HG03565 (cell line): ENCODE results near the gene MRPL57.
"Not testable (repeated sequence)": the region's sequence is repeated elsewhere in the genome, so short reads cannot be mapped to it uniquely, and the experiment has no call there.

Experiments
- ATAC-seq: cut with Tn5 transposase; IDR thresholded peaks from one replicate; pipeline ENCODE4 v1.9.1; 2021; ENCODE audit warnings: mild to moderate bottlenecking, moderate library complexity; ENCODE audit not compliant: unreplicated experiment

Gene MRPL57

DNA sequence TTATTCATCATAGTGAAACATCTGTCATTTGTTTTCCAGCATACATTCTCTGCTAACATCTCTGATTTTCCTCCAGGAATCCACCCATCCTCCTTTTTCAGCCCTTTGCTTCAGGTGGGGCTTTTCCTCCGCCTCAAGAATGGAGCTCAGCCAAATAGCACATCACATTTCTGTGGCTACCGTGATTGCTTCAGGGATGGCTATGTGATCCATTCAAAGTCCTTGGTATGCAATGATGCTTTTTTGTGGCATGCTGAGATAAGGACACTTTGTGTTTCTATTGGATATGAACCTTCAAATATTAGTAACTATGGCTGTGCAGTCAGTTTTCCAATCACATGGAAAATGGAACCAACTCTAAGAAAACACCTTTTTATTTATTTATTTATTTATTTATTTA lies 18.3 kb downstream of the MRPL57 start:
- ATAC-seq: not testable (repeated sequence)

DNA sequence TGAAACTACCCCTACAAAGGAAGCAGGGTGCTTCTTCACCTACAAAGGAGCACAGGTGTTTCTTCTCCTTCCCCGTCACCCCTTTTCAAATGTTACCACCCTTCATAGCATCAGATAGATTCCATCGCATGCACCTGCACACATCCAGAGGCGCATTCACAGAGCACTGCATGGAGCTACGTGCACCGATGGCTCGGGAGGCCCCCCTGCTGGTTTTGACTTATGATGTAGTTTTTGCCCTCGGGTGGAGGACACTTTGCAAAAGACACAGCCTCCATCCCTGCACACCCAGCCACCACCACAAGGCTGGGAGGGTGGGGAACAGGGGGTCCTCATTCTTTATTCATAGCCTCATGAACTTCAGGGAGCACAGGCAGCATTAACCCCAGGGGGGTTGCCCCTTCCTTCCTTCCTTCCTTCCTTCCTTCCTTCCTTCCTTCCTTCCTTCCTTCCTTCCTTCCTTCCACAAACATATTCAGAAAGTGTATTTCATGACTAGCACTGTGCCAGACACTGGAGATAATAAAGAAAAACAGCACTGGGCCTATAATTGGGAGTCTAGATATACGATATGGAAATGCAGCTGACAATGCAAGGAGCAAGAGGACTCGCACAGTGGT lies 21.3 kb downstream of the MRPL57 start:
- not testable (repeated sequence) for ATAC-seq

DNA sequence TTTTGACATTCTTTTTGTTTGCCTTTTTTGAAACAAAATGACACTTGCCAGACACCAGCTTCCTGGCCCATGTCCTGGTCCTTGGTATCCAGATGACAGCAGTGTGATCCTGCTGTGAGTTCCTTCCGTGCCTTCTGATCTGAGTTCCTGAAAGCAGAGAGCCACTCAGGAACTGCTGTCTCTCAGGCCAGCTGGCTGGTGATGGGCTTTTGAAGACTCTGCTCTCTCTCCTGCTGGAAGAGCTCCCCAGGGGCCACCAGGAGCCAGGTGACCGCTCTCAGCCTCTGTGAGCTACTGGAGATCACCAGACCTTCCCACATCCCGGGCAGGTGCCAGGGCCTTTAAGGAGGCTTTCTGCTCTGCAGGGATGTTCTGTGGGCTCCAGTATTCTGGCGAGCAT lies 21.9 kb downstream of the MRPL57 start:
- not testable (repeated sequence) for ATAC-seq

DNA sequence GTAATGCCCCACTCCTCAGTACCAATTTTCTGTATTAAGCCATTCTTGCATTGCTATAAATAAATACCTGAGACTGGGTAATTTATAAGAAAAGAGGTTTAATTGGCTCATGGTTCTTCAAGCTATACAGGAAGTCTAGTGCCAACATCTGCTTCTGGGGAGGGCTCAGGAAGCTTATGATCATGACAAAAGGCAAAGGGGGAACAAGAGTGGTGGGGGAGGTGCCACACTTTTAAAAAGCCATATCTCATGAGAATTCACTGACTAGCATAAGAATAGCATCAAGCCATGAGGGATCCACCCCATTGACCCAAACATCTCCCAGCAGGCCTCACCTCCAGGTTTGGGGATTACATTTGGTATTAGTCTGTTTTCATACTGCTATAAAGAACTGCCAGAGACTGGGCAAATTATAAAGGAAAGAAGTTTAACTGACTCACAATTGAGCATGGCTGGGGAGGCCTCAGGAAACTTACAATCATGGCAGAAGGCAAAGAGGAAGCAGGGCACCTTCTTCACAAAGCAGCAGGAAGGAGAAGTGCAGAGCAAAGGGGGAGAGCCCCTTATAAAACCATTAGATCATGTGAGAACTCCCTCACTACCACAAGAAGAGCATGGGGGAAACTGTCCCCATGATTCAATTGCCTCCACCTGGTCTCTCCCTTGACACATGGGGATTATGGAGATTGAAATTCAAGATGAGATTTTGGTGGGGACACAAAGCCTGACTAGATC lies 25.2 kb downstream of the MRPL57 start:
- ATAC-seq: not testable (repeated sequence)

DNA sequence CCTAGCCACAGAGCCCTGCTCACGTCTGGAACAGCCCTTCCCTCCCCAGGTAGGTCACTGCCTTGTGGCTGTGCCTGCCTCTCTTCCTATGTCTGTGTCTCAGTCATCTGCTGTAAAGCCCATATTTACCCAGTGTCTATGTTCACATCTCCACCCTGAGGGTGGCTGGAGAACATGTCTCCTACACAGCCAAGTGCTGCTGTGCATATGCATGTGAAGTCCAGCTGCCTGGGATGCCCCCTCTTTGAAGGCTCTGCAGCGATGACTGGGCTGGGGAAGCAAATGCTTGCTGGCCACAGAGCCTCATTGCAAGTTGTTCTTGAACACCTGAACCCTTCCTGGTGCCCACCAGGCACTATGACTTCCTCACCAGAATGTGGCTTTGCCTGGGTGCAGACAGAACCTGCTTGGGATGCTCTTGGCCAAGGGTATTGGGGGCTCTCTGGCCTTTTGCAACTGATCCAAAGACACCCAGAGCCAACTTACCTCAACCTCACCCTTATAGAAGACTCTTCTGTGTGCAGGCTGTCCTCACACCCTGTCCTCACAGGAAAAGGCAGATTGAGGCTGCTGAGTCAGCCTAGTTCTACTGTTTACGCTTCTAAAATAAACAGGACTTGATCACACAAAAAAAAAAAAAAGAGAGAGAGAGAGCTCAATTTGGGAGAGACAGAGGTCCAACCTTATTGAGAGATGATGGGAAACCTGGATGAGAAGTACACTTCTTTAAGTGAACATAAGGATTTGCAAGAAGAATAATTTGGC lies 26.5 kb downstream of the MRPL57 start:
- no peak for ATAC-seq

DNA sequence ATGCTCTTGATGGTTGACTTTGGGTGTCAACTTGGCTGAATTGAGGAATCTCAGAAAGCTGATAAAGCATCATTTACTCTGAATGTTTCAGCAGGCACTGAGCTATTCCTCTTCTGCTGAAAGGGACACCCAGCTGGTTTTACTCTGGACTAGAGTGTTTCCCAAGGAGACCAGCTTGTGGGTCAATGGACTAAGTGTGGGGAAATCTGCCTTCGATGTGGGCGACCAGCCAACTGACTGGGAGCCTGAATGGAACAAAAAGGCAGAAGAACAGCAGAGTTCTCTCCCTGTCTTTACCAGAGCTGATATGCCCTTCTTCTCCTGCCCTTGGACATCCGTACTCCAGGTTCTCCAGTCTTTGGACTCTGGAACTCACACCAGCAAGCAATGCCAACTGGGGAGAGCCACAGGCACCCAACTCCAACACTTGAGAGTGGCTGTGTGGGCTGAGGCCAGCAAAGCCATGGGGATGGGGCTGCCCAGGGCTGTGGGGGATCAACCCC lies 32.2 kb downstream of the MRPL57 start:
- ATAC-seq: no peak

DNA sequence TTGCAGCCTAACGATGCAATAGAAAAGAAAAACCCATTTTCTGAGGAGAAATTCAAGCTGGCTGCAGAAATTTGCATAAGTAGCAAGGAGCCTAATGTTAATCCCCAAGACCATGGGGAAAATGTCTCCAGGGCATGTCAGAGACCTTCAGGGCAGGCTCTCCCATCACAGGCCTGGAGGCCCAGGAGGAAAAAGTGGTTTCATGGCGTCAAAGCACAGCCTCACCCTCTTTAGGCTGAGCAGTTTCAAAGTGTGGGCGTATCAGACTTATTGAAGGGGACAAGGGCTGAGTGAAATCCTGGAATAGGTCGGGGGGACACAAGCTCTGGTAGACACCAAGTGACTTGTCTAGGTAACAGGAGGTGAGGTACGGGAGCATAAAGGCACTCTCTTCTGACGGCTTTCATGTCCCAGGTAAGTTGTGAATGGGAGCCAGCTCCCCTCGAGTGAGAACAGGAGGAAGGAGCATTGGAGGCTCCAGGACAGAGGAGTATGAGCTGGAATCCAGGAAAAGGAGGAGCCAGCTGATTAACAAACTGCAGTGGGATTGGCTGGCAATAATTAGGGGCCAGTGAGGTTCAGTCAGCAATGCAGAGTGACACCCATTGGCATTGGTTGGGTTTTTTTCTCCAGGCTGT lies 35.8 kb downstream of the MRPL57 start:
- ATAC-seq: no peak

DNA sequence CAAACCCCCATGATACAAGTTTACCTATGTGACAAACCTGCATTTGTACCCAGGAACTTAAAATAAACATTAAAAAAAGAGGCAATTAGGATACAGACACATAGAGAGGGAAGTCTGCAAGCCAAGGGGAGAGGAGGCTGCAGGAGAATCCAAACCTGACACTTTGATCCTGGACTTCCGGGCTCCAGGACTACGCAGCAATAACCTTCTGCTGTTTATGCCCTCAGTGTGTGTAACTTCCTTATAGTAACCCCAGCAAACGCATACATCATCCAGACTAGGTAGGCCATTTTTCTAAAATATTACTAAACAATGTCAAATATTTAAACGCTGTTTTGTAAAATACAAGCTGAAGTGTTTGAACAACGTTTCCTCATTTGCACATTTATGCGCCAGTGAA lies 39.0 kb downstream of the MRPL57 start:
- ATAC-seq: not testable (repeated sequence)

DNA sequence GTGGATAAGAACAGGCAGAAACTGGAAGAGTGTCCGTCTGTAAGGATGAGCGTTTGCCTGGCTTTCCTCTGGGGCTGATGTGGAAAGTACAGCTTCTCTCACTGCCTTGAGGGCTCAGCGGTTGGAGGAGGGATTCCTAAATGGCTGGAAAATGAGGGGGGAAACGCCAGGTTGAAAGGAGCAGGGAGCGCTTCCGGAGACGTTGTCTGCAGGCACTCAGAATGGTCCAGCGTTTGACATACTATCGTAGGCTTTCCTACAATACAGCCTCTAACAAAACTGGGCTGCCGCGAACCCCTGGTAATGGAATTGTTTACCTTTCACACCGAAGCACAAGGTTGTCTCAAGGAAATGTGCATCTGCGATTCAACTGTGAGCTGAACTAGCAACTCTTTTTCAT lies 39.9 kb downstream of the MRPL57 start:
- ATAC-seq: no peak

DNA sequence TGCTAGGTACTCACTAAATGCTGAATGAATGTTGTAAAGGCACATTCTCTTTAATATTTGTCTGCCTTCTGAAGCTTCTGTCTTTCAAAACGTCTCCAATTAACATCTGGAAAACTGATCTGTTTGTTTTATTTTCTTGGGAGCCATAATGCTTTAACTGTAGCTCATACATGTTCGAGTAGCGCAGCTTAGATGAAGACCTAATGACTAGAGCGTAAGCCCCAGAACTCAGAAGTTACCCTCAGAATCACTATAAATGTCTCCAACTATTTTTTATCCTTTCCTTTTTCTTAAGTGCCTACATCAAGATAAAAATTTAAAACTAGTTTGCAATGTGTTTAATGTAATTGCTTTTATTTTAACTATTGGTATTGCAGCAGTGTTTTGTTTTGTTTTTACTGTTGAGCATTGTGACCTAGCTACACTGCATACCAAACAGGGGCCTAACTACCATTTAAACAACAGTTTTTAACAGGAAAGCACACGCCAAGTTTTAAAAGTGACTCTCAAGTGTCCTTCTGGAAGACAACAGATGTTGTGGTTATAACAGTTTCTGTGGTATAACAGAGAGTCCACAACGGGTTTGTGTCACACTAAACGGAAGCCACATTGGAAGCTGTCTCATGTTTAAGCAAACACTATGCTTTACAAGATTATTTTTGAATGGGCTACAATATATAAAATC lies 42.0 kb downstream of the MRPL57 start:
- ATAC-seq: peak; percentile 94

DNA sequence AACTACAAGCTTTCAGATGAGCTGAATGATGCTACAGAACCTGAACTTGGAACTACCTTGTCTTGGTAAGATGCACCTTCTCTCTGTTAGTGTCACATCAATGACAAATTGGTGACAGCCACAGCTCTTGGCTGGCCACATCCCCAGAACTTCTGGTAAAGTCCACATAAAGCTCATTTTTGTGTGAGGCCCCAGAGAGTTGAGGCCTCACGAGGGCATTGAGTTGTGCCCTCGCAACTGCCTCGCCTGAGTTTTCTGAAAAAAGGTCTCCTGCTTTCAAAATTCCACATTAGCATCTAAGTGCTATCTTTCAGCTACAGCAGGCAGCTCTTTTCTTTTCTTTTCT lies 42.6 kb downstream of the MRPL57 start:
- ATAC-seq: no peak

DNA sequence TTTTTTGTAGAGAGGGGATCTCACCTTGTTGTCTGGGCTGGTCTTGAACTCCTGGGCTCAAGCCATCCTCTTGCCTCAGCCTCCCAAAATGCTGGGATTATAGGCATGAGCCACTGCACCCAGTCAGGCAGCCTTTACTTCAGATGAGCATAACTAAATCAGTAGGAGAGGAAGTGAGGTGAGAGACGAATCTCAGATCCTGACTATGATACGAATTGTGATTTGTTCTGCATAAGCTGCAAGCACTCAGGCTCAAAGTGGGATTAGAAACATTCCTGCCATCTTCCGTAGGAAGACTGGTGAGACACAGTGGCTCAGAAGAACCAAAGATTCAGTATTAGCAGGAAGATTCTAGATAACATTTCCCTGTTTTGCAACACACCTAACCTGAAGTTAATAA lies 43.3 kb downstream of the MRPL57 start:
- not testable (repeated sequence) for ATAC-seq

DNA sequence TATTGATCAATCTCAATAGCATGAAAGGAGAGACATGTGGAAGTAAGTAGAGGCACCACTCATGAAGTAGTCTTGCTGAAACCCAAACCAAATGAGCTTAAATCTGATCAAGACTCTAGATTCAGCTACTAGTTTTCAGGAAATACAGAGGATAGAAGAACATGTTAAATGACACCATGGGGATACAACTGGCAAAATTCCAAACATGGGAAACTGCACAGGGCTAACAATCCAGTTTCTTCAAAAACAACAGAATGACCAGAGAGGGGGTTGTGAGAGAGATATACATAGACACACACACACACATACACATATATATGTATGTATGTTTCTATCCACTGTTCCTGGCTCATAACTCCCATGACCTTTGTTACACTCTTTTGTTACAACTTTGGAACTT lies 44.8 kb downstream of the MRPL57 start:
- no peak for ATAC-seq

DNA sequence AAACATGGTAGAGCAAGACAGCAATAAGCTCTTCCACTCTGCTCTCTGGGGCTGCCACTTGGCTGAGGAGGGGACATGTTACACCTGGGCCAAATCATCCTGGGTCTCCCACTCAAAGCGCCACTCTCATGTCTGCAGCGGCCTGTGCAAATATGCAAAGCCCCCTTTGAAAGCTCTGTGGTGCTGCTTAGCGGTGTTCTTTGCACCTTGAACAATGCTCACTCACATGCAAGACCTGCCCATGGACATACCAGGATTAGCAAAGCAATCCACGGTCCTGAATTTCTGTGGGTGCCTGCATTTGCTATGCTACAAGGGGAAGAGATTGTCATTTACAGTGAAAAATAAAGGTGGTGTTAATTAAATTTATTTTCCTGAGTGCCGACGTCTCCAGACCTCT lies 48.6 kb downstream of the MRPL57 start:
- ATAC-seq: no peak

DNA sequence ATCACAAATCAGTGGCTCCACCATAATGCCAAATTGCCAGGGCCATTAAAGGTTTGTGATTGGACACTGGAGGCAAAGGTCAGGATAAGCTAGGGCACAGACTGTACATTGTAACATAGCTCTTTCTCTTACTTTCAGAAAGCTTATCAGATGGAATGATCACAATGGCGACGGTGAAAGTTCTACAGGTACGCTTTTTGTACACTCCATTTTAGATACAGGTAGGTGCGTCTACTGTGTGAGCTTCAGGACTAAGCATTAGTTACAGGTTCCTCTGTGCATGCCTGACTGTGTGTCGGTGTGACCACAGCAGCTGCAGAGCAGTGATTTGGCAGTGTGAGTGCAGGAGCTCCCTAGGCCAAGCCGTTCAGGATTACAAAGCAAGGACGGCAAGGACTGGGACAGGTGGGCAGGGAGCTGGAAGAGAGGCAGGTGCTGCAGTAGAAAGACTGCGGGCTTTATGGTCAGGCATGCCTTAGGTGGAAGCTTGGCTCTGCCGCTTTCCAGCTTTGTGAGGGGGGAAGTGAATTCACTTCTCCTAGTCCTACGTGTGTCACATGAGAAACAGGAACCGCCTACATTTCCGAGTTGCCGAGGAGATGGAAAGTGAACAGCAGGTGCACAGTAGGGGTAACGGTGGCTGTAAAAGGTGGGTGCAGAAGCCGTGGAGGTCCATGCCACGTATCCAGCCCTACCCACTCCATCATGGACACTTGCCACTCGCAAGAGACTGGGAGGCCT lies 49.6 kb downstream of the MRPL57 start:
- no peak for ATAC-seq

DNA sequence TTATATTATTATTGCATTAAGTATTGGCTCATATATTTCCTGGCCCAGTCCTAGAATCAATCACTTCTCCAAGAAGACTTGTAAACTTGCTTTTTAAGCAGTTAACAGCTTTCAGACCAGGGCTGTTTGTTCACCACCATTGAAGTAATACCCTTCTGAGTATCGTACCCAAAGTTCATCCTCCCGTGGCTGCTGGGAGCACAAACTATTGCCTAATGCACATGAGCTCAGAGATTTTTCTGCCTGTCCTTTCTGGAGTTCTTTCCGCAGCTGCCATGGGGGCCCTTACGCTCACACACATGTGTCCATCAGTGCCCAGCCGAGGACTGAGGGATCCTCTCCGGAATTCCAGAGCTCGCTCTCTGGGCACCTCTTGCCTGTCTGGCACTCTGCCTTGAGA lies 51.5 kb downstream of the MRPL57 start:
- ATAC-seq: no peak
